ENCODE results near the gene EMC7. TPM values are rescaled to one million over a fixed set of nuclear protein-coding genes. Genes with fewer than 3 reads are reported as not detected.

The EMC7 gene
- total and polyA plus RNA-seq, 2 donors (not counting 1 experiment from before 2014, with no cell fraction given), result 18.4 to 29.9 TPM

- intact Hi-C loops (cut with micrococcal nuclease), result loop anchor here (5.0 kb wide), 1 partner anchor 49 kb away; no protein-coding TSS in a partner anchor
- H3K27me3 Mint-ChIP-seq, result no peaks in the 10 kb centered on the region
- no peak overlapping the region for H3K4me3 Mint-ChIP-seq
- WGBS (ENCODE audit: insufficient coverage), result no CpG with 5 or more reads among the region's 1 CpG
- POLR2A ChIA-PET, result no interaction called here
- Histone ChIP-seq H3K4me1 (ENCODE audit: control insufficient read depth in 2 of 2, insufficient read depth in 2 of 2, low read length in 2 of 2) (peaks cover 10 to 11% of the 10 kb centered on the region in 2 donors), H3K9ac (ENCODE audit: low read length) (no peak overlapping the region), H3K79me2 (ENCODE audit: control insufficient read depth, insufficient read depth, low read length) (no peaks in the 10 kb centered on the region), H3K4me2 (replicated peaks; ENCODE audit: low read depth, low read length, poor library complexity, severe bottlenecking) (no peak overlapping the region), H3K9me3 (ENCODE audit: control extremely low read depth in 1 of 3, control insufficient read depth in 2 of 3, insufficient read depth in 1 of 3, low read length in 2 of 3) (peaks cover 0 to 8% (median 0%) of the 10 kb centered on the region in 3 donors), H3K36me3 (replicated peaks in 1 of 2; ENCODE audit: control extremely low read depth in 1 of 2, control insufficient read depth in 1 of 2, extremely low read depth in 1 of 2, insufficient read depth in 2 of 2, low read length in 1 of 2) (no peaks in the 10 kb centered on the region), H3K27me3 (replicated peaks in 1 of 4; ENCODE audit: control extremely low read depth in 1 of 4, control insufficient read depth in 3 of 4, insufficient read depth in 4 of 4, low read length in 3 of 4) (no peaks in the 10 kb centered on the region), H3K4me3 (ENCODE audit: control extremely low read depth in 1 of 5, extremely low read depth in 1 of 5, insufficient read depth in 1 of 5, low read depth in 2 of 5, low read length in 4 of 5) (no peak overlapping the region), H4K20me1 (ENCODE audit: control insufficient read depth, insufficient read depth, low read length, poor library complexity, severe bottlenecking) (no peaks in the 10 kb centered on the region), H2AFZ (ENCODE audit: insufficient read depth, low read depth, low read length, poor library complexity, severe bottlenecking) (no peak overlapping the region), H3K27ac (ENCODE audit: low read length in 2 of 2) (no peak overlapping the region)
- peaks cover 12% of the 10 kb centered on the region for H3K4me1 Mint-ChIP-seq
- no peak for TF ChIP-seq EZH2 (IDR thresholded peaks at IDR 0.05; ENCODE audit: borderline replicate concordance, insufficient read depth, low read depth, low read length, poor library complexity, severe bottlenecking)
- no peak for TF ChIP-seq CTCF (IDR thresholded peaks at IDR 0.05)
- no peak overlapping the region for H3K27ac Mint-ChIP-seq
- CTCF ChIA-PET, result interaction anchor here (0.7 to 0.8 kb wide), 2 partner anchors 8 to 19 kb away, joined by 3 read pairs; no protein-coding TSS in a partner anchor
- H3K9me3 Mint-ChIP-seq (ENCODE audit: insufficient read depth), result no peaks in the 10 kb centered on the region
- DNase-seq (no peak), ATAC-seq (ENCODE audit: low read depth) (no peak)
Measured at GRCh38 chr15:34043391-34043790, 58.3 kb downstream of the EMC7 start.

- Mint-ChIP-seq H3K27me3 (no peaks in the 10 kb centered on the region), H3K4me1 (peaks cover 18% of the 10 kb centered on the region), H3K9me3 (ENCODE audit: insufficient read depth) (no peaks in the 10 kb centered on the region), H3K4me3 (peak overlapping the region; percentile 84), H3K27ac (peak overlapping the region; percentile 82)
- Histone ChIP-seq H3K9ac (ENCODE audit: low read length) (peak overlapping the region; percentile 92), H3K4me3 (ENCODE audit: control extremely low read depth in 1 of 5, extremely low read depth in 1 of 5, insufficient read depth in 1 of 5, low read depth in 2 of 5, low read length in 4 of 5) (peak overlapping the region; percentile 17 to 98 (median 63)), H3K79me2 (ENCODE audit: control insufficient read depth, insufficient read depth, low read length) (peaks cover 7% of the 10 kb centered on the region), H3K36me3 (replicated peaks in 1 of 2; ENCODE audit: control extremely low read depth in 1 of 2, control insufficient read depth in 1 of 2, extremely low read depth in 1 of 2, insufficient read depth in 2 of 2, low read length in 1 of 2) (no peaks in the 10 kb centered on the region), H3K27me3 (replicated peaks in 1 of 4; ENCODE audit: control extremely low read depth in 1 of 4, control insufficient read depth in 3 of 4, insufficient read depth in 4 of 4, low read length in 3 of 4) (no peaks in the 10 kb centered on the region), H3K4me2 (replicated peaks; ENCODE audit: low read depth, low read length, poor library complexity, severe bottlenecking) (peak overlapping the region; percentile 89), H2AFZ (ENCODE audit: insufficient read depth, low read depth, low read length, poor library complexity, severe bottlenecking) (peak overlapping the region; percentile 90), H3K27ac (ENCODE audit: low read length in 2 of 2) (peak overlapping the region; percentile 39 to 70), H4K20me1 (ENCODE audit: control insufficient read depth, insufficient read depth, low read length, poor library complexity, severe bottlenecking) (no peaks in the 10 kb centered on the region), H3K4me1 (ENCODE audit: control insufficient read depth in 2 of 2, insufficient read depth in 2 of 2, low read length in 2 of 2) (peaks cover 14 to 15% of the 10 kb centered on the region in 2 donors), H3K9me3 (ENCODE audit: control extremely low read depth in 1 of 3, control insufficient read depth in 2 of 3, insufficient read depth in 1 of 3, low read length in 2 of 3) (no peaks in the 10 kb centered on the region)
- ChIA-PET POLR2A (interaction anchor here (0.7 kb wide), 1 partner anchor 62 kb away, joined by 3 read pairs; the partner anchor contains the start of gene EMC7), CTCF (interaction anchor here (1.2 to 1.3 kb wide), 3 partner anchors 21 to 329 kb away, joined by 4 to 7 read pairs (median 5); no protein-coding TSS in a partner anchor)
- DNase-seq, result no peak
- TF ChIP-seq CTCF (IDR thresholded peaks at IDR 0.05), result no peak
- TF ChIP-seq EZH2 (IDR thresholded peaks at IDR 0.05; ENCODE audit: borderline replicate concordance, insufficient read depth, low read depth, low read length, poor library complexity, severe bottlenecking), result no peak
- WGBS (ENCODE audit: insufficient coverage), result 0% methylated on average over 1 of the region's 1 CpG
- no peak for ATAC-seq (ENCODE audit: low read depth)
- intact Hi-C loops (cut with micrococcal nuclease), result loop anchor here (2.0 to 5.0 kb wide), 4 partner anchors 53 to 543 kb away; partner anchors contain the start of genes GOLGA8B, LPCAT4 and SLC12A6
Measured at GRCh38 chr15:34039790-34040113, 61.9 kb downstream of the EMC7 start.

All from B cell (primary cell).